Measurements from ENCODE around the gene KITLG.

DNA sequence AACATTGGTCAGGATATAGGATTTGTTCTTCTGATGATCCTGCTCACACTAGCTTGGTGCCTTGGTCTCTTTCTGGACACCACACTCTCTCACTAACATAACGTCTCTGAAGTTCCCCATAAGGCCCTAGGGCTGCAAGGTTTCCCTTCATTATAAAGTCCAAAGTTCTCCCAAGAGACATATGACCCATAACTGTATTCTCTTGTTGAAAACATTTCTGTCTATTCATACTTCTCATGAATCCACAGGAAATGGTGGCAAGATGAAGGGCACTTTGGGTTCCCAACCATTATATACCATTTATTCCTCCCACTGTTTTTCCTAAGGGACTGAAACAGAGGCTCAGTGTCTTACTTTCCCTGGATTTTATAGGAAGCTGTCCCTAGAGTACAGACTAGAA is 37.1 kb upstream of the KITLG start:
- no peak for TF ChIP-seq EP300 (IDR thresholded peaks at IDR 0.05; ENCODE audit: borderline replicate concordance)
- TF ChIP-seq MAX (IDR thresholded peaks at IDR 0.05) = no peak
- no peak for TF ChIP-seq YY1 (IDR thresholded peaks at IDR 0.05; ENCODE audit: low read depth)
- TF ChIP-seq, protein P1, sequence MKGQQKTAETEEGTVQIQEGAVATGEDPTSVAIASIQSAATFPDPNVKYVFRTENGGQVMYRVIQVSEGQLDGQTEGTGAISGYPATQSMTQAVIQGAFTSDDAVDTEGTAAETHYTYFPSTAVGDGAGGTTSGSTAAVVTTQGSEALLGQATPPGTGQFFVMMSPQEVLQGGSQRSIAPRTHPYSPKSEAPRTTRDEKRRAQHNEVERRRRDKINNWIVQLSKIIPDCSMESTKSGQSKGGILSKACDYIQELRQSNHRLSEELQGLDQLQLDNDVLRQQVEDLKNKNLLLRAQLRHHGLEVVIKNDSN (IDR thresholded peaks at IDR 0.05) = no peak
- no peak for TF ChIP-seq FOXM1 (IDR thresholded peaks at IDR 0.05; ENCODE audit: borderline replicate concordance, low read depth)
- TF ChIP-seq TCF12 (IDR thresholded peaks at IDR 0.05; ENCODE audit: low read depth) = no peak
- TF ChIP-seq RAD21 (IDR thresholded peaks at IDR 0.05; ENCODE audit: low read depth) = no peak
- no peak for TF ChIP-seq TAF1 (IDR thresholded peaks at IDR 0.05; ENCODE audit: low read depth)
- TF ChIP-seq CEBPB (IDR thresholded peaks at IDR 0.05) = no peak
- TF ChIP-seq, protein P2, sequence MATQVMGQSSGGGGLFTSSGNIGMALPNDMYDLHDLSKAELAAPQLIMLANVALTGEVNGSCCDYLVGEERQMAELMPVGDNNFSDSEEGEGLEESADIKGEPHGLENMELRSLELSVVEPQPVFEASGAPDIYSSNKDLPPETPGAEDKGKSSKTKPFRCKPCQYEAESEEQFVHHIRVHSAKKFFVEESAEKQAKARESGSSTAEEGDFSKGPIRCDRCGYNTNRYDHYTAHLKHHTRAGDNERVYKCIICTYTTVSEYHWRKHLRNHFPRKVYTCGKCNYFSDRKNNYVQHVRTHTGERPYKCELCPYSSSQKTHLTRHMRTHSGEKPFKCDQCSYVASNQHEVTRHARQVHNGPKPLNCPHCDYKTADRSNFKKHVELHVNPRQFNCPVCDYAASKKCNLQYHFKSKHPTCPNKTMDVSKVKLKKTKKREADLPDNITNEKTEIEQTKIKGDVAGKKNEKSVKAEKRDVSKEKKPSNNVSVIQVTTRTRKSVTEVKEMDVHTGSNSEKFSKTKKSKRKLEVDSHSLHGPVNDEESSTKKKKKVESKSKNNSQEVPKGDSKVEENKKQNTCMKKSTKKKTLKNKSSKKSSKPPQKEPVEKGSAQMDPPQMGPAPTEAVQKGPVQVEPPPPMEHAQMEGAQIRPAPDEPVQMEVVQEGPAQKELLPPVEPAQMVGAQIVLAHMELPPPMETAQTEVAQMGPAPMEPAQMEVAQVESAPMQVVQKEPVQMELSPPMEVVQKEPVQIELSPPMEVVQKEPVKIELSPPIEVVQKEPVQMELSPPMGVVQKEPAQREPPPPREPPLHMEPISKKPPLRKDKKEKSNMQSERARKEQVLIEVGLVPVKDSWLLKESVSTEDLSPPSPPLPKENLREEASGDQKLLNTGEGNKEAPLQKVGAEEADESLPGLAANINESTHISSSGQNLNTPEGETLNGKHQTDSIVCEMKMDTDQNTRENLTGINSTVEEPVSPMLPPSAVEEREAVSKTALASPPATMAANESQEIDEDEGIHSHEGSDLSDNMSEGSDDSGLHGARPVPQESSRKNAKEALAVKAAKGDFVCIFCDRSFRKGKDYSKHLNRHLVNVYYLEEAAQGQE (IDR thresholded peaks at IDR 0.05; ENCODE audit: low read depth) = no peak
- TF ChIP-seq NFIC (IDR thresholded peaks at IDR 0.05) = no peak

All from Ishikawa (cell line).